A673 (cell line): ENCODE results near the gene MT4. TPM values are rescaled to one million over a fixed set of nuclear protein-coding genes. Genes with fewer than 3 reads are reported as not detected.

ENCODE experiments used
- BruUV-seq: library from RNA; stranded (reverse); fragments of 400-500 nt; replicated peaks from 2 replicates; lab custom pipeline; 2021; lab: Mats Ljungman, UMichigan
- CTCF ChIA-PET: fragments of 300-600 bp; sonication (Branson Sonifier 250); formaldehyde crosslinking; loops from one replicate; lab custom pipeline; 2022; ENCODE audit warnings: antibody characterized with exemption; lab: Charles Lee
- POLR2A ChIA-PET: fragments of 300-600 bp; sonication (Branson Sonifier 250); formaldehyde crosslinking; loops from one replicate; lab custom pipeline; 2022; ENCODE audit warnings: antibody characterized with exemption; ENCODE audit not compliant: low non-redundant PET; lab: Charles Lee
- DNase-seq: peaks from one replicate; pipeline ENCODE4 v3.0.0-alpha.2; 2015; ENCODE audit warnings: low spot score
- H3K27ac ChIP-seq: fragments of 200-600 bp; sonication (generic); 2 replicates; pipeline ENCODE4 v1.5.1; 2016; ENCODE audit warnings: mixed run types, low read depth, mild to moderate bottlenecking, mixed read lengths, antibody characterized with exemption, low read length; ENCODE audit not compliant: poor library complexity, severe bottlenecking
- H3K27me3 ChIP-seq: fragments of 200-600 bp; sonication (generic); replicated peaks from 2 replicates; pipeline ENCODE4 v1.6.1; 2017; ENCODE audit warnings: mixed run types, low read depth, mild to moderate bottlenecking, mixed read lengths, antibody characterized with exemption, low read length; ENCODE audit not compliant: insufficient read depth, poor library complexity
- H3K36me3 ChIP-seq: fragments of 200-600 bp; sonication (generic); 2 replicates; pipeline ENCODE4 v1.6.1; 2016; ENCODE audit warnings: mixed run types, mild to moderate bottlenecking, mixed read lengths, antibody characterized with exemption, low read length; ENCODE audit not compliant: insufficient read depth, poor library complexity, severe bottlenecking
- H3K4me1 ChIP-seq: fragments of 200-600 bp; sonication (generic); 2 replicates; pipeline ENCODE4 v1.6.1; 2017; ENCODE audit warnings: mixed run types, mild to moderate bottlenecking, mixed read lengths, antibody characterized with exemption, low read length; ENCODE audit not compliant: insufficient read depth, poor library complexity, severe bottlenecking
- H3K4me3 ChIP-seq: fragments of 200-600 bp; sonication (generic); 2 replicates; pipeline ENCODE4 v1.5.1; 2016; ENCODE audit warnings: low read depth, mixed run types, mild to moderate bottlenecking, mixed read lengths, low read length; ENCODE audit not compliant: poor library complexity, severe bottlenecking
- H3K9me3 ChIP-seq: fragments of 200-600 bp; sonication (generic); 2 replicates; pipeline ENCODE4 v1.6.1; 2016; ENCODE audit warnings: mixed run types, low read depth, mild to moderate bottlenecking, mixed read lengths, antibody characterized with exemption, low read length; ENCODE audit not compliant: poor library complexity, severe bottlenecking
- CTCF ChIP-seq: fragments of 300-800, 200-600 bp; sonication (generic); conservative IDR thresholded peaks from 2 replicates; pipeline ENCODE4 v1.5.1; 2017; ENCODE audit warnings: low read depth, mild to moderate bottlenecking, antibody characterized with exemption, low read length, moderate library complexity, mixed read lengths
- EZH2 ChIP-seq: fragments of 200-600 bp; sonication (generic); IDR thresholded peaks from 2 replicates; pipeline ENCODE4 v1.6.1; 2017; ENCODE audit warnings: borderline replicate concordance, low read depth, mild to moderate bottlenecking, mixed read lengths, antibody characterized with exemption, low read length; ENCODE audit not compliant: poor library complexity, severe bottlenecking
- intact Hi-C: fragments of 100-400 bp; cut with micrococcal nuclease; formaldehyde crosslinking; loops from one replicate; pipeline ENCODE4 v1.10.0; 2022; ENCODE audit not compliant: unreplicated experiment
- total RNA-seq: library from RNA; stranded (reverse); gene quantifications from 2 replicates; pipeline ENCODE4 v1.2.3, GENCODE V29; 2021

MT4 gene
- total RNA-seq, 1 experiment from 2014 or later, result not detected

GRCh38 chr16:56618138-56618537 is 53.3 kb downstream of the MT4 start:
- Histone ChIP-seq H3K27ac (no peak overlapping the region), H3K4me1 (no peaks in the 10 kb centered on the region), H3K36me3 (no peaks in the 10 kb centered on the region), H3K27me3 (no peaks in the 10 kb centered on the region), H3K4me3 (no peak overlapping the region), H3K9me3 (no peaks in the 10 kb centered on the region)
- no peak for DNase-seq
- intact Hi-C loops, result no loop called here
- no peak for TF ChIP-seq CTCF
- TF ChIP-seq EZH2, result no peak
- no TSS peak for BruUV-seq
- ChIA-PET CTCF (no interaction called here), POLR2A (no interaction called here)

Other genes with a start within 250 kb of the MT4 start
- gene AMFR, start 139.5 kb upstream of the MT4 start, total RNA-seq, result 48.1 and 51.3 TPM in 2 replicates
- gene NUDT21, start 113.7 kb upstream of the MT4 start, total RNA-seq, result 220 and 231 TPM in 2 replicates
- 68.4 and 78.1 TPM in 2 replicates for gene OGFOD1, start 113.5 kb upstream of the MT4 start, total RNA-seq
- gene BBS2, start 45.0 kb upstream of the MT4 start, total RNA-seq, result 19.4 and 22.1 TPM in 2 replicates
- not detected in 2 replicates for gene MT3, start 24.5 kb downstream of the MT4 start, total RNA-seq
- 81.8 and 218 TPM in 2 replicates for gene MT2A, start 43.5 kb downstream of the MT4 start, total RNA-seq
- 21.6 and 50.6 TPM in 2 replicates for gene MT1E, start 60.7 kb downstream of the MT4 start, total RNA-seq
- 0.49 TPM in 1 of 2 replicates, not detected in the other for gene MT1M, start 67.6 kb downstream of the MT4 start, total RNA-seq
- gene MT1A, start 73.6 kb downstream of the MT4 start, total RNA-seq, result not detected in 2 replicates
- gene MT1B, start 86.8 kb downstream of the MT4 start, total RNA-seq, result not detected in 2 replicates
- 7.7 and 26.9 TPM in 2 replicates for gene MT1F, start 92.9 kb downstream of the MT4 start, total RNA-seq
- gene MT1G, start 103.0 kb downstream of the MT4 start, total RNA-seq, result 10.8 and 48.8 TPM in 2 replicates
- 2.4 TPM in 1 of 2 replicates, not detected in the other for gene MT1H, start 104.7 kb downstream of the MT4 start, total RNA-seq
- 30.0 and 74.3 TPM in 2 replicates for gene MT1X, start 117.4 kb downstream of the MT4 start, total RNA-seq
- 153 and 155 TPM in 2 replicates for gene NUP93, start 165.1 kb downstream of the MT4 start, total RNA-seq